OCI-LY3 (cell line): ENCODE measurements around the gene FUT8.

ENCODE experiments used
- CTCF ChIP-seq: fragments of 200-600, 300-600 bp; sonication (generic); IDR thresholded peaks from 2 replicates; pipeline ENCODE4 v1.5.1; 2014; ENCODE audit warnings: antibody characterized with exemption, low read length, low read depth
- EZH2phosphoT487 ChIP-seq: fragments of 200-600 bp; shearing (Covaris generic); IDR thresholded peaks from 2 replicates; pipeline ENCODE4 v1.6.1; 2018; ENCODE audit warnings: antibody characterized with exemption, mixed run types, low read depth

GRCh38 chr14:65664436-65664835, 251.9 kb downstream of the FUT8 start:
- TF ChIP-seq CTCF: no peak
- no peak for TF ChIP-seq EZH2phosphoT487
